HEK293 (cell line): ENCODE measurements around the gene ADAMTS2.

Experiments
- BCL11B ChIP-seq: fragments of 450-650 bp; formaldehyde crosslinking; IDR thresholded peaks from 2 replicates; pipeline ENCODE4 v1.5.1; 2016; ENCODE audit warnings: low read depth, missing biosample characterization, missing genetic modification characterization
- EGR2 ChIP-seq: fragments of 450-650 bp; formaldehyde crosslinking; IDR thresholded peaks from 2 replicates; pipeline ENCODE4 v1.5.1; 2016; ENCODE audit warnings: low read depth, missing biosample characterization, missing genetic modification characterization
- GLI2 ChIP-seq: fragments of 450-650 bp; formaldehyde crosslinking; IDR thresholded peaks from 2 replicates; pipeline ENCODE4; 2017; ENCODE audit warnings: missing biosample characterization, missing genetic modification characterization, low read depth, borderline replicate concordance
- KLF16 ChIP-seq: fragments of 450-650 bp; formaldehyde crosslinking; IDR thresholded peaks from 2 replicates; pipeline ENCODE4 v1.5.1; 2017; ENCODE audit warnings: missing biosample characterization, missing genetic modification characterization
- KLF7 ChIP-seq: fragments of 450-650 bp; formaldehyde crosslinking; IDR thresholded peaks from 2 replicates; pipeline ENCODE4 v1.5.1; 2016; ENCODE audit warnings: missing biosample characterization, missing genetic modification characterization, borderline replicate concordance
- PRDM1 ChIP-seq: fragments of 450-650 bp; formaldehyde crosslinking; IDR thresholded peaks from 2 replicates; pipeline ENCODE4; 2016; ENCODE audit warnings: missing biosample characterization, missing genetic modification characterization
- SALL2 ChIP-seq: fragments of 450-650 bp; formaldehyde crosslinking; IDR thresholded peaks from 2 replicates; pipeline ENCODE4 v1.5.0; 2017; ENCODE audit warnings: missing biosample characterization, mild to moderate bottlenecking, missing genetic modification characterization, borderline replicate concordance
- SP3 ChIP-seq: fragments of 450-650 bp; formaldehyde crosslinking; IDR thresholded peaks from 2 replicates; pipeline ENCODE4 v1.5.1; 2016; ENCODE audit warnings: missing biosample characterization, missing genetic modification characterization
- TRIM28 ChIP-seq: IDR thresholded peaks from 2 replicates; pipeline ENCODE4 v1.6.1; 2011; ENCODE audit warnings: low read length, control low read depth, borderline replicate concordance
- ZBTB10 ChIP-seq: fragments of 450-650 bp; formaldehyde crosslinking; IDR thresholded peaks from 2 replicates; pipeline ENCODE4 v1.5.1; 2016; ENCODE audit warnings: missing biosample characterization, missing genetic modification characterization
- ZBTB20 ChIP-seq: fragments of 450-650 bp; formaldehyde crosslinking; IDR thresholded peaks from 2 replicates; pipeline ENCODE4 v1.5.1; 2016; ENCODE audit warnings: missing biosample characterization, missing genetic modification characterization
- ZBTB8A ChIP-seq: fragments of 450-650 bp; formaldehyde crosslinking; IDR thresholded peaks from 2 replicates; pipeline ENCODE4 v1.5.1; 2016; ENCODE audit warnings: missing biosample characterization, missing genetic modification characterization
- ZFHX2 ChIP-seq: fragments of 450-650 bp; formaldehyde crosslinking; conservative IDR thresholded peaks from 2 replicates; pipeline ENCODE4 v1.5.1; 2016; ENCODE audit warnings: missing biosample characterization, missing genetic modification characterization
- ZNF121 ChIP-seq: fragments of 450-650 bp; formaldehyde crosslinking; IDR thresholded peaks from 2 replicates; pipeline ENCODE4 v1.5.1; 2016; ENCODE audit warnings: missing biosample characterization, missing genetic modification characterization
- ZNF138 ChIP-seq: fragments of 450-650 bp; formaldehyde crosslinking; IDR thresholded peaks from 2 replicates; pipeline ENCODE4 v1.5.1; 2016; ENCODE audit warnings: missing biosample characterization, missing genetic modification characterization, borderline replicate concordance
- ZNF157 ChIP-seq: fragments of 450-650 bp; formaldehyde crosslinking; IDR thresholded peaks from 2 replicates; pipeline ENCODE4 v1.5.1; 2016; ENCODE audit warnings: missing biosample characterization, missing genetic modification characterization
- ZNF184 ChIP-seq: fragments of 450-650 bp; IDR thresholded peaks from 2 replicates; pipeline ENCODE4 v1.5.1; 2018; ENCODE audit warnings: missing biosample characterization, mild to moderate bottlenecking, missing genetic modification characterization
- ZNF2 ChIP-seq: fragments of 450-650 bp; formaldehyde crosslinking; IDR thresholded peaks from 2 replicates; pipeline ENCODE4 v1.5.1; 2016; ENCODE audit warnings: missing biosample characterization, missing genetic modification characterization
- ZNF335 ChIP-seq: fragments of 450-650 bp; formaldehyde crosslinking; conservative IDR thresholded peaks from 2 replicates; pipeline ENCODE4 v1.5.1; 2016; ENCODE audit warnings: missing biosample characterization, missing genetic modification characterization
- ZNF341 ChIP-seq: fragments of 450-650 bp; formaldehyde crosslinking; IDR thresholded peaks from 2 replicates; pipeline ENCODE4; 2016; ENCODE audit warnings: low read depth, missing biosample characterization, missing genetic modification characterization
- ZNF394 ChIP-seq: fragments of 450-650 bp; formaldehyde crosslinking; IDR thresholded peaks from 2 replicates; pipeline ENCODE4 v1.5.1; 2016; ENCODE audit warnings: missing biosample characterization, missing genetic modification characterization, mild to moderate bottlenecking, moderate library complexity, borderline replicate concordance
- ZNF404 ChIP-seq: fragments of 450-650 bp; formaldehyde crosslinking; IDR thresholded peaks from 2 replicates; pipeline ENCODE4 v1.5.1; 2017; ENCODE audit warnings: missing biosample characterization, missing genetic modification characterization
- ZNF501 ChIP-seq: fragments of 450-650 bp; formaldehyde crosslinking; IDR thresholded peaks from 2 replicates; pipeline ENCODE4 v1.5.1; 2016; ENCODE audit warnings: missing biosample characterization, missing genetic modification characterization
- ZNF510 ChIP-seq: fragments of 450-650 bp; formaldehyde crosslinking; IDR thresholded peaks from 2 replicates; pipeline ENCODE4 v1.5.1; 2018; ENCODE audit warnings: mild to moderate bottlenecking, missing genetic modification characterization, missing biosample characterization; ENCODE audit not compliant: insufficient replicate concordance
- ZNF521 ChIP-seq: fragments of 450-650 bp; formaldehyde crosslinking; IDR thresholded peaks from 2 replicates; pipeline ENCODE4 v1.5.1; 2017; ENCODE audit warnings: missing biosample characterization, mild to moderate bottlenecking, missing genetic modification characterization
- ZNF549 ChIP-seq: fragments of 450-650 bp; IDR thresholded peaks from 2 replicates; pipeline ENCODE4 v1.5.1; 2018; ENCODE audit warnings: missing biosample characterization, missing genetic modification characterization, mild to moderate bottlenecking, inconsistent platforms, moderate library complexity
- ZNF621 ChIP-seq: fragments of 450-650 bp; formaldehyde crosslinking; IDR thresholded peaks from 2 replicates; pipeline ENCODE4 v1.5.1; 2017; ENCODE audit warnings: missing biosample characterization, missing genetic modification characterization
- ZNF626 ChIP-seq: fragments of 450-650 bp; sonication (Bioruptor Pico); formaldehyde crosslinking; IDR thresholded peaks from 2 replicates; pipeline ENCODE4 v1.5.1; 2018; ENCODE audit warnings: missing biosample characterization, missing genetic modification characterization, inconsistent platforms
- ZNF660 ChIP-seq: fragments of 450-650 bp; IDR thresholded peaks from 2 replicates; pipeline ENCODE4 v1.5.1; 2018; ENCODE audit warnings: missing biosample characterization, mild to moderate bottlenecking, missing genetic modification characterization
- ZNF830 ChIP-seq: fragments of 450-650 bp; IDR thresholded peaks from 2 replicates; pipeline ENCODE4 v1.5.0; 2018; ENCODE audit warnings: missing biosample characterization, missing genetic modification characterization, low read depth, mild to moderate bottlenecking, moderate library complexity
- ZNF843 ChIP-seq: fragments of 450-650 bp; formaldehyde crosslinking; IDR thresholded peaks from 2 replicates; pipeline ENCODE4 v1.5.1; 2016; ENCODE audit warnings: missing biosample characterization, missing genetic modification characterization
- ZSCAN30 ChIP-seq: fragments of 450-650 bp; IDR thresholded peaks from 2 replicates; pipeline ENCODE4 v1.5.1; 2018; ENCODE audit warnings: missing biosample characterization, mild to moderate bottlenecking, missing genetic modification characterization, moderate library complexity
- TF ChIP-seq, protein P1 (sequence below): fragments of 450-650 bp; formaldehyde crosslinking; IDR thresholded peaks from 2 replicates; pipeline ENCODE4 v1.5.1; 2016; ENCODE audit warnings: missing biosample characterization, missing genetic modification characterization
- TF ChIP-seq, protein P2 (sequence below): fragments of 450-650 bp; formaldehyde crosslinking; IDR thresholded peaks from 2 replicates; pipeline ENCODE4 v1.5.1; 2016; ENCODE audit warnings: missing biosample characterization, missing genetic modification characterization

Gene ADAMTS2

DNA sequence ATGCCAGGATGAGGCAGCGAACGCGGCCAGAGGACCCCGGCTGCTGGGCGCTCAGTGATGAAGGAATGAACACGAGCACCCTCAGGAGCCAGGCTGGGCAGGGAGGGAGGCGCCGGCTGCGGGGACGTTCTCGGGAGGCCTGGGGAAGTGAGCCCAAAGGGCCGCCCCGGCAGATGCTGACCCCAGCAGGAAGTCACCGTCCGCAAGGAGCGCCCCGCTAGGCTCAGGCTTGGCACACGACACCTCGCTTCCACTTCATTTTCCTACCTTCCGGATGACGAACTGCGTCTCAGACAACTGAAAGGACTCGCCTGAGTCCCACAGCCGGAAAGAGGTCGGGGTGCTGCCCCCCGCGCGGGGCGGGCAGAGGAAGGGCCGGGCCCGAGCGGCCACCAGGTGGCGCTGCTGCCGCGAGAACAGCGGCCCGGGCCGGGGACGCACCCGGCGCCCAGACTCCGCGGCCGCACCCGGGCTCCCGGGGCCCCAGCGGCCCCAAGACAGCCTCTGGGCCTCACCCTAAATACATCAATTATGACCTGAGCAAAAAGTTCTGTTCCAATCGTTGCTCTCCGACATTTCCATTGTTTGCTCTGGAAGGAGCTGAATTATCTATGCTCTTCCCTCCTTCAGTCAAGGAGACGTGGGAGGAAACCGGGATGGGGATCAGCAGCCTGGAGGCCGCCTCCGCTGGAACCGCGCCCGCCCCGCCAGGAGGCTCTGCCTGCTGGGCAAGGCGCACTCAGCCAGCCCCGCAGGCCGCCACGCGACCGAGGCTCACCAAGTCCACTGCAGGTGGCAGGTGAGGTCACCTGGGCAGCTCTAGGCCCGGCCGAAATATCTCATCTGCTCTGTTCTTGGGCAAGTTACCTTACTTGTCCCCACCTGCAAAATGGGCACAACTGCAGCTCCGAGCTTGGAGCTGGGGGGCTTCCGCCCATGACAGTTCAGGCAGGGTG, 178.1 kb downstream of the ADAMTS2 start (continued):
- TF ChIP-seq, protein P1, sequence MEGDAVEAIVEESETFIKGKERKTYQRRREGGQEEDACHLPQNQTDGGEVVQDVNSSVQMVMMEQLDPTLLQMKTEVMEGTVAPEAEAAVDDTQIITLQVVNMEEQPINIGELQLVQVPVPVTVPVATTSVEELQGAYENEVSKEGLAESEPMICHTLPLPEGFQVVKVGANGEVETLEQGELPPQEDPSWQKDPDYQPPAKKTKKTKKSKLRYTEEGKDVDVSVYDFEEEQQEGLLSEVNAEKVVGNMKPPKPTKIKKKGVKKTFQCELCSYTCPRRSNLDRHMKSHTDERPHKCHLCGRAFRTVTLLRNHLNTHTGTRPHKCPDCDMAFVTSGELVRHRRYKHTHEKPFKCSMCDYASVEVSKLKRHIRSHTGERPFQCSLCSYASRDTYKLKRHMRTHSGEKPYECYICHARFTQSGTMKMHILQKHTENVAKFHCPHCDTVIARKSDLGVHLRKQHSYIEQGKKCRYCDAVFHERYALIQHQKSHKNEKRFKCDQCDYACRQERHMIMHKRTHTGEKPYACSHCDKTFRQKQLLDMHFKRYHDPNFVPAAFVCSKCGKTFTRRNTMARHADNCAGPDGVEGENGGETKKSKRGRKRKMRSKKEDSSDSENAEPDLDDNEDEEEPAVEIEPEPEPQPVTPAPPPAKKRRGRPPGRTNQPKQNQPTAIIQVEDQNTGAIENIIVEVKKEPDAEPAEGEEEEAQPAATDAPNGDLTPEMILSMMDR (tag by site-specific recombination) = peak; percentile 61
- TF ChIP-seq ZNF394 (no peak), KLF7 (tag by site-specific recombination) (no peak), ZNF621 (tag by site-specific recombination) (no peak), ZNF501 (tag by site-specific recombination) (no peak), ZNF121 (no peak), TRIM28 (no peak), KLF16 (tag by site-specific recombination) (no peak), ZNF184 (tag by site-specific recombination) (no peak), ZBTB10 (tag by site-specific recombination) (0 out of 2 replicates have a peak, but pooled peaks have one; percentile 42), EGR2 (tag by site-specific recombination) (0 out of 2 replicates have a peak, but pooled peaks have one; percentile 15), GLI2 (tag by site-specific recombination) (no peak), BCL11B (no peak), ZNF549 (no peak), ZNF510 (tag by site-specific recombination) (no peak), ZSCAN30 (tag by site-specific recombination) (0 out of 2 replicates have a peak, but pooled peaks have one; percentile 50), ZNF404 (tag by site-specific recombination) (no peak), SALL2 (tag by site-specific recombination) (no peak), ZNF660 (peak; percentile 66; the same call in 1 of the 2 replicates), SP3 (tag by site-specific recombination) (no peak), PRDM1 (no peak), ZNF830 (tag by site-specific recombination) (no peak), ZBTB20 (tag by site-specific recombination) (peak; percentile 79), ZNF341 (tag by site-specific recombination) (peak; percentile 58), ZNF843 (tag by site-specific recombination) (no peak), ZFHX2 (tag by site-specific recombination) (peak; percentile 32; the same call in 1 of the 2 replicates), ZNF138 (tag by site-specific recombination) (no peak), ZNF626 (tag by site-specific recombination) (no peak), ZNF157 (tag by site-specific recombination) (no peak), ZBTB8A (tag by site-specific recombination) (peak; percentile 28; the same call in 1 of the 2 replicates), ZNF521 (tag by site-specific recombination) (no peak), ZNF2 (tag by site-specific recombination) (no peak), ZNF335 (tag by site-specific recombination) (0 out of 2 replicates have a peak, but pooled peaks have one; percentile 46)
- TF ChIP-seq, protein P2, sequence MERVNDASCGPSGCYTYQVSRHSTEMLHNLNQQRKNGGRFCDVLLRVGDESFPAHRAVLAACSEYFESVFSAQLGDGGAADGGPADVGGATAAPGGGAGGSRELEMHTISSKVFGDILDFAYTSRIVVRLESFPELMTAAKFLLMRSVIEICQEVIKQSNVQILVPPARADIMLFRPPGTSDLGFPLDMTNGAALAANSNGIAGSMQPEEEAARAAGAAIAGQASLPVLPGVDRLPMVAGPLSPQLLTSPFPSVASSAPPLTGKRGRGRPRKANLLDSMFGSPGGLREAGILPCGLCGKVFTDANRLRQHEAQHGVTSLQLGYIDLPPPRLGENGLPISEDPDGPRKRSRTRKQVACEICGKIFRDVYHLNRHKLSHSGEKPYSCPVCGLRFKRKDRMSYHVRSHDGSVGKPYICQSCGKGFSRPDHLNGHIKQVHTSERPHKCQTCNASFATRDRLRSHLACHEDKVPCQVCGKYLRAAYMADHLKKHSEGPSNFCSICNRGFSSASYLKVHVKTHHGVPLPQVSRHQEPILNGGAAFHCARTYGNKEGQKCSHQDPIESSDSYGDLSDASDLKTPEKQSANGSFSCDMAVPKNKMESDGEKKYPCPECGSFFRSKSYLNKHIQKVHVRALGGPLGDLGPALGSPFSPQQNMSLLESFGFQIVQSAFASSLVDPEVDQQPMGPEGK (tag by site-specific recombination) = 0 out of 2 replicates have a peak, but pooled peaks have one; percentile 37
